PC-9 (cell line): ENCODE measurements around the gene ZCCHC7. TPM values are rescaled to one million over a fixed set of nuclear protein-coding genes. Genes with fewer than 3 reads are reported as not detected.

Experiments used
- BruUV-seq: library from RNA; stranded (reverse); fragments of 400-500 nt; replicated peaks from 2 replicates; lab custom pipeline; 2021; lab: Mats Ljungman, UMichigan
- CTCF ChIA-PET: fragments of 300-600 bp; sonication (Branson Sonifier 250); formaldehyde crosslinking; loops from one replicate; lab custom pipeline; 2022; ENCODE audit warnings: antibody characterized with exemption; lab: Charles Lee
- POLR2A ChIA-PET: fragments of 300-600 bp; sonication (Branson Sonifier 250); formaldehyde crosslinking; loops from one replicate; lab custom pipeline; 2022; ENCODE audit warnings: antibody characterized with exemption; ENCODE audit not compliant: unreplicated experiment; lab: Charles Lee
- DNase-seq, 2 experiments: peaks; one replicate each; pipeline versions ENCODE4 v3.0.0 to v3.0.0-alpha.2; 2015 to 2022; ENCODE audit warnings: mixed read lengths in 1 of 2
- H2AFZ ChIP-seq: fragments of 200-600 bp; sonication (generic); 2 replicates; pipeline ENCODE4 v1.8.1; 2017; ENCODE audit warnings: antibody characterized with exemption
- H3F3A ChIP-seq: fragments of 200-600 bp; sonication (generic); 2 replicates; pipeline ENCODE4 v1.8.1; 2017; ENCODE audit warnings: antibody characterized with exemption, mild to moderate bottlenecking, low read depth; ENCODE audit not compliant: insufficient read depth
- H3K27ac ChIP-seq: fragments of 200-600 bp; sonication (generic); 2 replicates; pipeline ENCODE4 v1.6.1; 2016; ENCODE audit warnings: mixed run types
- H3K27me3 ChIP-seq: fragments of 200-600 bp; sonication (generic); 2 replicates; pipeline ENCODE4 v1.6.1; 2016; ENCODE audit warnings: low read depth, mixed run types; ENCODE audit not compliant: insufficient read depth
- H3K36me3 ChIP-seq: fragments of 200-600 bp; sonication (generic); 2 replicates; pipeline ENCODE4 v1.6.1; 2016; ENCODE audit warnings: low read depth, mixed run types
- H3K4me1 ChIP-seq: fragments of 200-600 bp; sonication (generic); replicated peaks from 2 replicates; pipeline ENCODE4 v1.6.1; 2016; ENCODE audit warnings: mixed run types; ENCODE audit not compliant: insufficient read depth
- H3K4me2 ChIP-seq: fragments of 200-600 bp; sonication (generic); 2 replicates; pipeline ENCODE4 v1.6.1; 2017; ENCODE audit warnings: mixed run types
- H3K4me3 ChIP-seq: fragments of 200-600 bp; sonication (generic); 2 replicates; pipeline ENCODE4 v1.6.1; 2016; ENCODE audit warnings: mixed run types
- H3K79me2 ChIP-seq: fragments of 200-600 bp; sonication (generic); 2 replicates; pipeline ENCODE4 v1.6.1; 2017; ENCODE audit warnings: low read depth, mixed run types
- H3K9me2 ChIP-seq: fragments of 200-600 bp; sonication (generic); 2 replicates; pipeline ENCODE4 v1.8.1; 2017; ENCODE audit warnings: mild to moderate bottlenecking; ENCODE audit not compliant: insufficient read depth
- H3K9me3 ChIP-seq: fragments of 200-600 bp; sonication (generic); 2 replicates; pipeline ENCODE4 v1.8.1; 2016; ENCODE audit warnings: low read depth; ENCODE audit not compliant: insufficient read depth
- H4K20me1 ChIP-seq: fragments of 200-600 bp; sonication (generic); 2 replicates; pipeline ENCODE4 v1.8.1; 2017; ENCODE audit not compliant: insufficient read depth
- CTCF ChIP-seq: fragments of 200-600 bp; sonication (generic); conservative IDR thresholded peaks from 2 replicates; pipeline ENCODE4 v1.6.1; 2017; ENCODE audit warnings: mixed run types, antibody characterized with exemption, mild to moderate bottlenecking, moderate library complexity
- EZH2 ChIP-seq: fragments of 200-600 bp; sonication (generic); IDR thresholded peaks from 2 replicates; pipeline ENCODE4 v1.8.0; 2017; ENCODE audit warnings: antibody characterized with exemption, low read depth
- intact Hi-C: fragments of 100-400 bp; cut with micrococcal nuclease; formaldehyde crosslinking; loops from one replicate; pipeline ENCODE4 v1.10.0; 2022; ENCODE audit not compliant: unreplicated experiment
- total RNA-seq: library from RNA; stranded (reverse); gene quantifications from 2 replicates; pipeline ENCODE4 v1.2.3, GENCODE V29; 2021

The ZCCHC7 gene
- total RNA-seq, 1 experiment from 2014 or later: 15.9 TPM

GRCh38 chr9:37370282-37370681, 249.9 kb downstream of the ZCCHC7 start:
- no peaks in the 10 kb centered on the region for H3K27me3 ChIP-seq
- DNase-seq: no peak
- H3K4me2 ChIP-seq: no peak overlapping the region
- CTCF ChIA-PET: no interaction called here
- intact Hi-C loops: no loop called here
- POLR2A ChIA-PET: no interaction called here
- BruUV-seq: no TSS peak
- no peak overlapping the region for H2AFZ ChIP-seq
- no peaks in the 10 kb centered on the region for H3K79me2 ChIP-seq
- TF ChIP-seq CTCF: no peak
- no peak for TF ChIP-seq EZH2
- no peaks in the 10 kb centered on the region for H3K9me3 ChIP-seq
- H4K20me1 ChIP-seq: no peaks in the 10 kb centered on the region
- H3K4me3 ChIP-seq: no peak overlapping the region
- H3F3A ChIP-seq: no peaks in the 10 kb centered on the region
- H3K36me3 ChIP-seq: no peaks in the 10 kb centered on the region
- H3K27ac ChIP-seq: no peak overlapping the region
- H3K4me1 ChIP-seq: no peaks in the 10 kb centered on the region
- H3K9me2 ChIP-seq: no peaks in the 10 kb centered on the region

GRCh38 chr9:37370968-37371563, 250.7 kb downstream of the ZCCHC7 start:
- H3K4me2 ChIP-seq: no peak overlapping the region
- no peak overlapping the region for H3K4me3 ChIP-seq
- H3K9me2 ChIP-seq: no peaks in the 10 kb centered on the region
- H3K9me3 ChIP-seq: no peaks in the 10 kb centered on the region
- H3K4me1 ChIP-seq: no peaks in the 10 kb centered on the region
- DNase-seq: no peak
- ChIA-PET CTCF (no interaction called here), POLR2A (no interaction called here)
- no peaks in the 10 kb centered on the region for H4K20me1 ChIP-seq
- no peak overlapping the region for H2AFZ ChIP-seq
- H3K27ac ChIP-seq: no peak overlapping the region
- no peaks in the 10 kb centered on the region for H3K79me2 ChIP-seq
- no peaks in the 10 kb centered on the region for H3K36me3 ChIP-seq
- TF ChIP-seq CTCF (no peak), EZH2 (no peak)
- no peaks in the 10 kb centered on the region for H3F3A ChIP-seq
- no TSS peak for BruUV-seq
- intact Hi-C loops: no loop called here
- no peaks in the 10 kb centered on the region for H3K27me3 ChIP-seq

GRCh38 chr9:37371565-37372464, 251.4 kb downstream of the ZCCHC7 start:
- CTCF ChIA-PET: no interaction called here
- BruUV-seq: no TSS peak
- no peaks in the 10 kb centered on the region for H3K27me3 ChIP-seq
- POLR2A ChIA-PET: no interaction called here
- H3K79me2 ChIP-seq: no peaks in the 10 kb centered on the region
- H3K4me2 ChIP-seq: no peak overlapping the region
- no peak overlapping the region for H2AFZ ChIP-seq
- H3K4me3 ChIP-seq: no peak overlapping the region
- H3K9me2 ChIP-seq: no peaks in the 10 kb centered on the region
- no peaks in the 10 kb centered on the region for H3K4me1 ChIP-seq
- H3K27ac ChIP-seq: no peak overlapping the region
- intact Hi-C loops: no loop called here
- no peak for TF ChIP-seq CTCF
- TF ChIP-seq EZH2: no peak
- DNase-seq: no peak
- no peaks in the 10 kb centered on the region for H3K36me3 ChIP-seq
- H3K9me3 ChIP-seq: no peaks in the 10 kb centered on the region
- H3F3A ChIP-seq: no peaks in the 10 kb centered on the region
- no peaks in the 10 kb centered on the region for H4K20me1 ChIP-seq
